Measurements from ENCODE around the gene EDAR.

- no peak for TF ChIP-seq CTCF (IDR thresholded peaks at IDR 0.05; ENCODE audit: insufficient read depth, low read length)
- TF ChIP-seq POLR2AphosphoS5 (IDR thresholded peaks at IDR 0.05; ENCODE audit: low read depth), result no peak
- TF ChIP-seq GABPA (IDR thresholded peaks at IDR 0.05; ENCODE audit: low read depth), result no peak
- no peak for TF ChIP-seq REST (IDR thresholded peaks at IDR 0.05; ENCODE audit: insufficient replicate concordance, low read depth)
- TF ChIP-seq SPI1 (IDR thresholded peaks at IDR 0.05; ENCODE audit: borderline replicate concordance, low read depth), result no peak
Observed at GRCh38 chr2:109032229-109032820, 43.3 kb upstream of the EDAR start.
